Vagina (tissue), 2 donors: ENCODE data around the gene SMURF2.

Source experiments
- CTCF ChIP-seq, 3 experiments: fragments of 450-650 bp in 2 of 3; fragments of 200-600 bp in 1 of 3; sonication (generic) in 1 of 3; IDR thresholded peaks; one replicate each; pipeline ENCODE4 v1.5.1; 2017 to 2019; ENCODE audit warnings: antibody characterized with exemption in 3 of 3, mild to moderate bottlenecking in 2 of 3, moderate library complexity in 2 of 3
- POLR2A ChIP-seq, 2 donors: fragments of 450-650 bp; IDR thresholded peaks; one replicate each; pipeline ENCODE4 v1.6.1; 2017; ENCODE audit warnings: antibody characterized with exemption in 2 of 2, mild to moderate bottlenecking in 2 of 2, moderate library complexity in 2 of 2

GRCh38 chr17:64498308-64499203 is 163.6 kb downstream of the SMURF2 start:
- TF ChIP-seq CTCF (IDR thresholded peaks at IDR 0.05) (no peak), POLR2A (IDR thresholded peaks at IDR 0.05) (no peak)
